Heart left ventricle (tissue), 16 donors: ENCODE data around the gene PCBP3. TPM values are rescaled to one million over a fixed set of nuclear protein-coding genes. Genes with fewer than 3 reads are reported as not detected.
A peak's percentile ranks its signal among the peaks of the same experiment; 100 is the strongest.

Source experiments
- ATAC-seq, 4 donors: fragments of 200-7000 bp; cut with Tn5 transposase; one replicate each; pipeline ENCODE4 v1.9.1; 2020 to 2022; ENCODE audit warnings: moderate library complexity in 4 of 4, mild to moderate bottlenecking in 3 of 4, moderate number of reproducible peaks in 1 of 4
- DNase-seq, 5 donors: peaks; one replicate each; pipeline ENCODE4 v3.0.0-alpha.2; 2020
- H3K27ac ChIP-seq, 12 donors: fragments of 200-600 bp; sonication (generic) in 4 of 12; one replicate each; pipeline versions ENCODE4 v1.5.0 to v1.8.0; 2016 to 2022; ENCODE audit warnings: mild to moderate bottlenecking in 2 of 12
- H3K27me3 ChIP-seq, 9 donors: fragments of 200-600 bp; sonication (generic) in 2 of 9; one replicate each; pipeline versions ENCODE4 v1.5.1 to v1.8.0; 2016 to 2022; ENCODE audit warnings: mild to moderate bottlenecking in 3 of 9
- H3K36me3 ChIP-seq, 9 donors: fragments of 200-600 bp; sonication (generic) in 2 of 9; one replicate each; pipeline versions ENCODE4 v1.5.0 to v1.8.0; 2018 to 2022; ENCODE audit warnings: mild to moderate bottlenecking in 2 of 9
- H3K4me1 ChIP-seq, 12 donors: fragments of 200-600 bp; sonication (generic) in 4 of 12; one replicate each; pipeline versions ENCODE4 v1.5.0 to v1.8.0; 2016 to 2022; ENCODE audit warnings: mild to moderate bottlenecking in 3 of 12
- H3K4me3 ChIP-seq, 12 donors: fragments of 200-600 bp; sonication (generic) in 4 of 12; one replicate each; pipeline versions ENCODE4 v1.5.0 to v1.8.0; 2017 to 2022; ENCODE audit warnings: mild to moderate bottlenecking in 9 of 12, moderate library complexity in 4 of 12
- H3K9me3 ChIP-seq, 12 donors: fragments of 200-600 bp; sonication (generic) in 4 of 12; one replicate each; pipeline versions ENCODE4 v1.5.0 to v1.8.0; 2016 to 2022; ENCODE audit warnings: mild to moderate bottlenecking in 1 of 12
- CTCF ChIP-seq, 12 donors: fragments of 200-600 bp; sonication (generic) in 4 of 12; IDR thresholded peaks; one replicate each; pipeline versions ENCODE4 v1.5.0 to v1.8.0; 2018 to 2022; ENCODE audit warnings: antibody characterized with exemption in 12 of 12, mild to moderate bottlenecking in 5 of 12
- POLR2A ChIP-seq, 2 donors: fragments of 450-650 bp; IDR thresholded peaks; one replicate each; pipeline ENCODE4 v1.6.1; 2017; ENCODE audit warnings: antibody characterized with exemption in 2 of 2, mild to moderate bottlenecking in 2 of 2, moderate library complexity in 2 of 2
- WGBS, 4 donors: extraction: QIAGEN DNeasy Blood & Tissue Kit in 2 of 4; methylation state at CpG; one replicate each; pipeline versions ENCODE4 v1.1.5 to v1.1.7; 2013 to 2018; 5-methylcytosine and 5-hydroxymethylcytosine counted together
- intact Hi-C, 10 donors: fragments of 100-400 bp; cut with DNase I; formaldehyde crosslinking; loops; one replicate each; pipeline versions ENCODE4 v1.11.1 to v1.14.2; 2022
- polyA plus RNA-seq, 2 donors: library from polyadenylated mRNA; stranded (reverse); fragments of 200-250 nt; gene quantifications; one replicate each; pipeline ENCODE4 v1.2.3, GENCODE V29; 2013
- total RNA-seq, 9 donors: library from RNA; depleted of rRNA in 2 of 9; stranded (reverse); fragments of >200 nt in 2 of 9; fragmentation: NEBNext Ultra II Directional in 3 of 9; extraction: Animal tissue kit (Norgen Biotek cat#: 25700) in 3 of 9; gene quantifications; one replicate each; pipeline versions ENCODE4 v1.1.0 to v1.2.4, GENCODE V29; 2016 to 2023
- donor health status: ischemic (EF 13 %, LVEDD 7.1; RV severe dilation, severe dysfunction).
- donor health status: healthy with polysubstance abuse.
- donor health status: DM: no; HTN: yes; CAD: no.
- donor health status: DM: no; HTN: no; CAD: no.
- donor health status: ischemic (EF 25% LVEDD 6.9; RV normal size, moderate dysfunction).
- donor health status: ischemic (EF 25% LVEDD 5.7; RV mildly dilated, moderate dysfunction).
- donor health status: healthy.
- donor health status: DM: yes; HTN: yes; CAD: no.
- donor health status: ischemic (EF 35%, LVEDD 5.7; RV mildly dilated, moderate dysfunction).
- donor health status: nonischemic (EF 11% LVEDD 7.7; RV severe dilation, severe dysfunction).
- donor health status: DM: yes; HTN: yes; CAD: no.
- donor health status: PGD.
- donor health status: ischemic (EF 29% LVEDD 5.4; RV normal size, mild dysfunction).
- donor health status: nonischemic (EF 23%, LVEDD 6.1; RV moderate dilation, normal function).

Gene PCBP3
- total and polyA plus RNA-seq, 11 donors, result 0.72 to 11.4 (median 2.5) TPM; not detected in 1

- 36 to 49% (median 48%) methylated on average over 3 of the region's 3 CpGs for WGBS, 4 donors
- H3K9me3 ChIP-seq, result peaks cover 0 to 7% (median 0%) of the 10 kb centered on the region in 12 donors
- no peaks in the 10 kb centered on the region for H3K36me3 ChIP-seq
- H3K27ac ChIP-seq, result peak overlapping the region in 2 of 12 donors; percentile 13 to 42
- TF ChIP-seq CTCF (IDR thresholded peaks at IDR 0.05) (no peak), POLR2A (IDR thresholded peaks at IDR 0.05) (no peak)
- intact Hi-C loops, result no loop called here
- H3K27me3 ChIP-seq, result no peaks in the 10 kb centered on the region
- peak; percentile 47 to 88 (median 70) for ATAC-seq
- peak; percentile 27 to 76 (median 49) for DNase-seq
- peaks cover 0 to 9% (median 0%) of the 10 kb centered on the region in 12 donors for H3K4me1 ChIP-seq
- no peak overlapping the region for H3K4me3 ChIP-seq
Observed at GRCh38 chr21:45698493-45699184, 55.1 kb downstream of the PCBP3 start.

GRCh38 chr21:45699251-45699942, 55.9 kb downstream of the PCBP3 start:
- 86 to 87% (median 87%) methylated on average over 7 of the region's 7 CpGs for WGBS, 4 donors

GRCh38 chr21:45699966-45700365, 56.4 kb downstream of the PCBP3 start:
- ATAC-seq (no peak), DNase-seq (no peak)
- Histone ChIP-seq H3K4me1 (peaks cover 0 to 9% (median 0%) of the 10 kb centered on the region in 12 donors), H3K9me3 (peaks cover 0 to 7% (median 0%) of the 10 kb centered on the region in 12 donors), H3K36me3 (no peaks in the 10 kb centered on the region), H3K27ac (no peak overlapping the region), H3K4me3 (no peak overlapping the region), H3K27me3 (no peaks in the 10 kb centered on the region)
- intact Hi-C loops, result no loop called here
- WGBS, 4 donors, result 93 to 100% (median 95%) methylated on average over 1 of the region's 1 CpG
- TF ChIP-seq POLR2A (IDR thresholded peaks at IDR 0.05), result no peak
- no peak for TF ChIP-seq CTCF (IDR thresholded peaks at IDR 0.05)

More at GRCh38 chr21:45699251-45699942, 55.9 kb downstream of the PCBP3 start:
- H3K4me1 ChIP-seq, result peaks cover 0 to 9% (median 0%) of the 10 kb centered on the region in 12 donors
- TF ChIP-seq POLR2A (IDR thresholded peaks at IDR 0.05) (no peak), CTCF (IDR thresholded peaks at IDR 0.05) (no peak)
- DNase-seq, result no peak
- H3K9me3 ChIP-seq, result peaks cover 0 to 7% (median 0%) of the 10 kb centered on the region in 12 donors
- H3K27me3 ChIP-seq, result no peaks in the 10 kb centered on the region
- no peak overlapping the region for H3K4me3 ChIP-seq
- intact Hi-C loops, result no loop called here
- no peaks in the 10 kb centered on the region for H3K36me3 ChIP-seq
- H3K27ac ChIP-seq, result peak overlapping the region in 2 of 12 donors; percentile 13 to 42
- no peak for ATAC-seq

GRCh38 chr21:45700461-45700860, 56.9 kb downstream of the PCBP3 start:
- WGBS, 4 donors, result 88 to 97% (median 92%) methylated on average over 6 of the region's 6 CpGs
- H3K4me1 ChIP-seq, result peaks cover 0 to 9% (median 0%) of the 10 kb centered on the region in 12 donors
- H3K9me3 ChIP-seq, result peaks cover 0 to 7% (median 0%) of the 10 kb centered on the region in 12 donors
- DNase-seq (no peak), ATAC-seq (no peak)
- H3K4me3 ChIP-seq, result no peak overlapping the region
- H3K27me3 ChIP-seq, result no peaks in the 10 kb centered on the region
- no peak overlapping the region for H3K27ac ChIP-seq
- H3K36me3 ChIP-seq, result no peaks in the 10 kb centered on the region
- intact Hi-C loops, result no loop called here
- no peak for TF ChIP-seq POLR2A (IDR thresholded peaks at IDR 0.05)
- TF ChIP-seq CTCF (IDR thresholded peaks at IDR 0.05), result no peak
